GM19035 (cell line): Measurements from ENCODE around the gene CSNK2A2.

Source experiments
- ATAC-seq: cut with Tn5 transposase; IDR thresholded peaks from one replicate; pipeline ENCODE4 v1.9.1; 2021; ENCODE audit not compliant: unreplicated experiment

CSNK2A2 gene

GRCh38 chr16:58200004-58200797 lies 2.3 kb upstream of the CSNK2A2 start:
- no peak for ATAC-seq

GRCh38 chr16:58198803-58199411 lies 1.0 kb upstream of the CSNK2A2 start:
- no peak for ATAC-seq

GRCh38 chr16:58197314-58198012 lies 443 bp downstream of the CSNK2A2 start:
- ATAC-seq = peak; percentile 32

GRCh38 chr16:58196898-58197313 lies 1.0 kb downstream of the CSNK2A2 start:
- no peak for ATAC-seq

- ATAC-seq = no peak
Measured at GRCh38 chr16:58195771-58196170, 2.1 kb downstream of the CSNK2A2 start.

- ATAC-seq = no peak
Measured at GRCh38 chr16:58195344-58195743, 2.6 kb downstream of the CSNK2A2 start.

GRCh38 chr16:58194790-58195189 lies 3.1 kb downstream of the CSNK2A2 start:
- ATAC-seq = no peak

- ATAC-seq = no peak
Measured at GRCh38 chr16:58187665-58188421, 10.1 kb downstream of the CSNK2A2 start.

- no peak for ATAC-seq
Measured at GRCh38 chr16:58187092-58187491, 10.8 kb downstream of the CSNK2A2 start.

GRCh38 chr16:58186176-58186944 lies 11.5 kb downstream of the CSNK2A2 start:
- no peak for ATAC-seq

- no peak for ATAC-seq
Measured at GRCh38 chr16:58177353-58177710, 20.6 kb downstream of the CSNK2A2 start.

GRCh38 chr16:58176608-58177352 lies 21.1 kb downstream of the CSNK2A2 start:
- no peak for ATAC-seq

GRCh38 chr16:58170223-58170622 lies 27.7 kb downstream of the CSNK2A2 start:
- ATAC-seq = no peak

GRCh38 chr16:58160855-58161254 lies 37.1 kb downstream of the CSNK2A2 start:
- ATAC-seq = no peak

GRCh38 chr16:58158725-58159124 lies 39.2 kb downstream of the CSNK2A2 start:
- no peak for ATAC-seq

GRCh38 chr16:58157951-58158540 lies 39.9 kb downstream of the CSNK2A2 start:
- no peak for ATAC-seq

- ATAC-seq = no peak
Measured at GRCh38 chr16:58157239-58157638, 40.7 kb downstream of the CSNK2A2 start.

- ATAC-seq = no peak
Measured at GRCh38 chr16:58155839-58156238, 42.1 kb downstream of the CSNK2A2 start.

- ATAC-seq = no peak
Measured at GRCh38 chr16:58154345-58154744, 43.6 kb downstream of the CSNK2A2 start.
